Activated CD8-positive, alpha-beta memory T cell treated with anti-CD3 and anti-CD28 coated beads, Interleukin-2, amount 50 U/mL, for 1 hour (primary cell): ENCODE results near the gene GON4L.
A peak's percentile ranks its signal among the peaks of the same experiment; 100 is the strongest.
"Not testable (repeated sequence)": the region's sequence is repeated elsewhere in the genome, so short reads cannot be mapped to it uniquely, and the experiment has no call there.

Experiments used
- DNase-seq: peaks from one replicate; pipeline ENCODE4 v3.0.0-alpha.2; 2020; ENCODE audit errors: extremely low read depth

GON4L gene

DNA sequence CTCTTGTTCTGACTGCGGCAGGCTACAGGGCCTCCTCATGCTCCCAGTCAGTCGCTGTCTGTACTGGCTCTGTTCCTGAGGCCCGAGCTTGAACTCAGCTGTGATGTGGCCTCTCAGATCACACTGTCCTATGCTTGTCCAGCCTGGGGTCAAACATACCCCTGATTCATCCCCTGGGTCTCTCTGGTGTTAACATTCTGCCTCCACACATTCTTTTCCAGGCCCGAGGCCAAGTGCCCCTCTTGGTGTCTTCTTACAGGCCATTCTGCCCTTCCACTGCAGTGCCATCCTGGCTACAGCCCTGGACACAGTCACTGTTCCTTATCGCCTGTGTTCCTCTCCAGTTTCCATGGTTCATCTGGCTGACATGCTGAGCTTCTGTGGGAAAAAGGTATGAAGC is 108.9 kb downstream of the GON4L start:
- not testable (repeated sequence) for DNase-seq

DNA sequence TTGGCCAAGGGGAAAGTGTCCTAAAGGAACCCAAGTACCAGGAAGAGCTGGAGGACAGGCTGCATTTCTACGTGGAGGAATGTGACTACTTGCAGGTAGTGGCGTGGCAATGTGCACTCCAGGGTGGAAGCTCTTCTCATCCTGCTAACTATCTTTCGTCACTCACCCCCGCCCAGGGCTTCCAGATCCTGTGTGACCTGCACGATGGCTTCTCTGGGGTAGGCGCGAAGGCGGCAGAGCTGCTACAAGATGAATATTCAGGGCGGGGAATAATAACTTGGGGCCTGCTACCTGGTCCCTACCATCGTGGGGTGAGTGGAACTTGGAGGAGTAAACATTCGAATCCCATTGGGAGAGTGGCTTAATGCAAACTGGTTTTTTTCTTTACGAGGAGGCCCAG is 109.4 kb downstream of the GON4L start:
- DNase-seq, result not testable (repeated sequence)

DNA sequence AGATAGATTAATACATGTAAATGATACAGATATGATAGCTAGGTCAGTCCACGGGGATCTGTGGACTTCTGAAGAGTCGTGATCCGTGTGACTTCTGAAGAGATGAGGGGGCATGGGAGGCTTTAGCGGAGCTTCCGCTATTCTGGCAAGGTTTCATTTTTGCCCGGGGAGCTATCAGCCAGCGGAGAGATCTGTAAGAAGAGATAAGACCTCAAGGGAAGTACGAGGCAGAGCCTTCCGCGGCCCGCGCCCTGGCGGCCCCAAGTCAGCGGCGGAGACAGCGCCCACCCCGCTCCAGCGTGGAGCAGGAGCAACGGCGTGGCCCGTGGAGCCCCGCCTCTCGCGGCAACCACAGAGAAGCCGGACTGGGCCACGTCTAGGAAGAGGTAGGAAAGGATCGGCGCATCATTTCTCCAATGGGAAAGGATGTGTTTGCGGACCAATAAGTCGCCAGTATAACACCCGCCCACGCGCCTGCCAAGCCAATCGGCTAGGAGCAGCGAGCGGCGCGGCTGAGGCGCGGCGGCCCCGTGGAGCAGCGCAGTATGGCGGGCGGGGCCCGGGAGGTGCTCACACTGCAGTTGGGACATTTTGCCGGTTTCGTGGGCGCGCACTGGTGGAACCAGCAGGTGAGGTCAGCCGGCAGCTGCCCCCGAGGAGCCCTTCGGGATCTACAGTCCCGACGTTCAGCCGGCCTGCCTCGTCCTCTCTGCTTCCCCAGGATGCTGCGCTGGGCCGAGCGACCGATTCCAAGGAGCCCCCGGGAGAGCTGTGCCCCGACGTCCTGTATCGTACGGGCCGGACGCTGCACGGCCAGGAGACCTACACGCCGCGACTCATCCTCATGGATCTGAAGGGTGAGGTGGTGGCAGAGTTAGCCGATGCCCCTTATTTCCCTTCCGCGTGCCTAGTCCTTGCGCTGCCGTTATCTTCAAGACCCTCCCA is 111.5 kb downstream of the GON4L start:
- DNase-seq, result peak; percentile 87

DNA sequence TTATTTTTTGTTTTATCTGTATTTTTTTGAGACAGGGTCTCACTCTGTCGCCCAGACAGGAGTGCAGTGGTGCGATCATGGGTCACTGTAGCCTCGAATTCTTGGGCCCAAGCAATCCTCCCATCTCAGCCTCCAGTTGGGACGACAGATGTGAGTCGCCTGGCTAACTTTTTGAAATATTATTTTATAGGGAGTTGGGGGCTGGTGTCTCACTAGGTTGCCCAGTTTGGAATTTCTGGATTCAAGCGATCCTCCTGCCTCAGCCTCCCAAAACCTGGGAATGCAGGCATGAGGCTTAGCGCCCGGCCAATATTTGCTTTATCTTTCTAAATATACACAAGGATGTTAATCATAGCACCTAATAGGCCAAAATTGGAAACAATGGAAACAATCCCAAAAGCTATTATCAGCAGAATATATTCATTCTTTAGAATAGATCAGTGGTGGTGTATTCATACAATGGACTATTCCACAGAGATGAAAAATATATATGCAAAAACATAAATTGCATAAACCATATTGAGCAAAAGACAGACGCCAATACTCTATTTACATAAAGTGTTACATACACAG is 112.2 kb downstream of the GON4L start:
- no peak for DNase-seq

DNA sequence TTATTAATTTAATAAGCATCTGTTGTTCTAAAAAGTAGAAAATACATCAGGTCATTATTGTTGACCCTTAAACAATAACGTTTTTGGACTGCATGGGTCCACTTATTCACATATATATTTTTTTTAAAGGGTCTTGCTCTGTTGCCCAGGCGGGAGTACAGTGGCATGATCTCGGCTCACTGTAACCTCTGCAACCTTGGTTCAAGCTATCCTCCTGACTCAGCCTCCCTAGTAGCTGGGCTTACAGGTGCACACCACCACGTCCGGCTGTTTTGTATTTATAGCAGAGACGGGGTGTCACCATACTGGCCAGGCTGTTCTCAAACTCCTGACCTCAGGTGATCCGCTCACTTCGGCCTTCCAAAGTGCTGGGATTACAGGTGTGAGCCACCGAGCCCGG is 115.1 kb downstream of the GON4L start:
- DNase-seq, result no peak

DNA sequence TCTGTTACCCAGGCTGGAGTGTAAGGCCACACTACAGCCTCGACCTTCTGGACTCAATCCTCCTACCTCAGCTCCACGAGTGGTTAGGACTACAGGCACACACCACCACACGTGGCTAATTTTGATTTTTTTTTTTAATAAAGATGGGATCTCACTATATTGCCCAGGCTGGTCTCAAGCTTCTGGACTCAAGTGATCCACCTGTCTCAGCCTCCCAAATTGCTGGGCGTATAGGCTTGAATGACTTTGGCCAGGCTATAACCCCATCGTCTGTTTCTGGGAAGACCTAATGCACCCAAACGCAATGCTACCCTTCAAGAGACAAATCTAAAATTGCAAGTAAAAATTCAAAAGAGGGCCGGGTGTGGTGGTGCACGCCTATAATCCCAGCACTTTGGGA is 116.0 kb downstream of the GON4L start:
- DNase-seq, result no peak

DNA sequence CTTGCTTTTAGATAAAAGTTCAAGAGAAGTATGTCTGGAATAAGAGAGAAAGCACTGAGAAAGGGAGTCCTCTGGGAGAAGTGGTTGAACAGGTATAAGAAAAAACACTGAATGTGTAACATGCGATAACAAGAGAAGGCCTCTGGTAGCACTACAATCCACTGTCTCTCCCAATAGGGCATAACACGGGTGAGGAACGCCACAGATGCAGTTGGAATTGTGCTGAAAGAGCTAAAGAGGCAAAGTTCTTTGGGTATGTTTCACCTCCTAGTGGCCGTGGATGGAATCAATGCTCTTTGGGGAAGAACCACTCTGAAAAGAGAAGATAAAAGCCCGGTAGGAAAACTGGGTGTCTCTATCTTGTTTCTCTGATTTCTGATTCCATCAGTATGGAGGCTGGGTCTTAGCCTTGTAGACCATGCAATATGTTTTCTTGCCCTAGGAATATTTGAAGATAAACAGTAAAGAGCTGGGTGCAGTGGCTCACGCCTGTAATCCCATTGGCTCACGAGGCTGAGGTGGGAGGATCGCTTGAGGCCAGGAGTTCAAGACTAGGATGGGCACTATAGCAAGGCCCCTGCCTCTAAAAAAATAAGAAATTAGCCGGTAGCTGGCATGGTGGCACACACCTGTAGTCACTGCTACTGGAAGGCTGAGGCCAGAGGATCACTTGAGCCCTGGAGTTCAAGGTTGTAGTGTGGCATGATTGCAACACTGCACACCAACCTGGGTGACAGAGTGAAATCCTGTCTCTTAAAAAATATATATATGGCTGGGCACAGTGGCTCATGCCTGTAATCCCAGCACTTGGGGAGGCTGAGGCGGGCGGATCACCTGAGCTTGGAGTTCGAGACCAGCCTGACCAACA is 127.7 kb downstream of the GON4L start:
- DNase-seq, result no peak

DNA sequence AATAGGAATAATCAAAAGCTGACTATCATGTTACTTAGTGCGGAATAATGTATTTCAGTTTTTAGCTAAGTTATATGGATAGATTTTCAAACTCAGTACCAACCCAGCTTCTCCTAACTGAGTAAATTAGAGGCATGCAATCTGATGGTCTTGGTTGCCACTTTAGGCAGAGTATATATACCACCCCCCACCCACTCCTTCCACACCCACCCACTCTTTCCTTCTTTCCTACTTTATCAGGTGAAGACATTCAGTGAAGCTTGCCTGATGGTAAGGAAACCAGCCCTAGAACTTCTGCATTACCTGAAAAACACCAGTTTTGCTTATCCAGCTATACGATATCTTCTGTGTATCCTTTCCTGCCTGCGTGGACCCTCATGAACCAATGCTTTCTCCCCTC is 131.9 kb downstream of the GON4L start:
- DNase-seq, result no peak

DNA sequence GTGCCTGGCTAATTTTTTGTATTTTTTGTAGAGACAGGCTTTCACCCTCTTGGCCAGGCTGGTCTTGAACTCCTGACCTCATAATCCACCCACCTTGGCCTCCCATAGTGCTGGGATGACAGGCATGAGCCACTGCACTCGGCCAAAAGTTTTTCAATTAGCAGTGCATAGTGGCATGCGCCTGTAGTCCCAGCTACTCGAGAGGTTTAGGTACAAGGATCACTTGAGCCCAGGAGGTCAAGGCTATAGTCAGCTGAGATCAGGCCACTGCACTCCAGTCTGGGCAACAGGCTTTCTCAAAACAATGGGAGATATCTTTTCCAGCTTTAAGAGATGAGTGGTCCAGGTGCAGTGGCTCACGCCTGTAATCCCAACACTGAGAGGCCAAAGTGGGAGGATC is 137.3 kb downstream of the GON4L start:
- no peak for DNase-seq

DNA sequence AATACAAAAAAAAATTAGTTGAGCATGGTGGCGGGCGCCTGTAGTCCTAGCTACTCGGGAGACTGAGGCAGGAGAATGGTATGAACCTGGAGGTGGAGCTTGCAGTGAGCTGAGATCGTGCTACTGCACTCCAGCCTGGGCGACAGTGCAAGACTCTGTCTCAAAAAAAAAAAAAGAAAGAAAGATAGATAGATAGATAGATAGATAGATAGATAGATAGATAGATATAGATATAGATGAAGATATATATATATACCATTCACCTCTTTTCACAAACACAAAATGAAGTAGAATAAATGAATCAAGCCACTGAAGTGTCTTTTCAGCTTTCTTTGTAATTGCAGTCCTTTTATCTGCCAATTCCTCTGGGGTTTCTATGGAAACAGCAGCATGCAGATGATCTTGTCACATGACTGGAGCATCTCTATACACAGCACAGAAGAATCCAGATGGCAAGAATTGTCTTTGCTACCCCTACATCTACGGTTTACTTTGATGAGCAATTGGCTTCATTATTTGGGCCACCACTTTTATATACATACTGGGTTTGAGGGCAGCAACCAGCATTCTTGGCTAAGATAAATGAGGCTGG is 138.4 kb downstream of the GON4L start:
- DNase-seq, result not testable (repeated sequence)

DNA sequence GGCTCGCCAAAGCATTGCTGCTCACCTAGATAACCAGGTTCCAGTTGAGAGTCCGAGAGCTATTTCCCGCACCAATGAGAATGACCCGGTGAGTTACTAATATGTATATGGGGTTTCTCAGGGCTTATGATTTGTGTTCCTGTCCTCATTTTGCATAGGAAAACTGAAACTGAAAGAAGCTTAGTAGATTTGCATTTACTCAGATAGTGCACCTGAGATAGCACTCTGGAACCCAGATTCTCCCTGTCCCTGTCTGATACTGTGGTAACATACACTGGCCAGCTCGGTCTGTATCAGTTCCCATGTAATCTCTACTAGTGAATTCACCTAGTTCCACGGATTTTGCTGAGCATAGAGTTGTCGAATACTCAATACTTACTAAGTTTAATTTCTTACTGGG is 140.0 kb downstream of the GON4L start:
- no peak for DNase-seq

DNA sequence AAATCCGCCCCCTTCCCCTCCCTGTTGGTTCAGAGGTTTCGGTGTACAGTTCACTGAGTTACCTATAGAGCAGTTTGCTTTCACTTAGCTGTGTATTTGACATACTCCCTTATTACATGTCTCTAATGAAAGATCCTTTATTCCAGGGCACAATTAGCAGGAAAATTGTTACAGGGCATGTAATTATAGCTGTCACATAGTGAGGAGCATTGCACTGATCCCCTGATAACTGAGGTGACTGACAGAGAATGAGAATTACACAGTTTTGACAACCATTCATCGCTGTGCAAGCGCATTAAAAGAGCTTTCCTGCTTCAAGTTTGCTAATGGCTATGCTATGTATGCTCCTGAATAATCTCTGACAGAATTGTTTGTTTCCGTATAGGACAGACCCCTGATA is 141.2 kb downstream of the GON4L start:
- no peak for DNase-seq

DNA sequence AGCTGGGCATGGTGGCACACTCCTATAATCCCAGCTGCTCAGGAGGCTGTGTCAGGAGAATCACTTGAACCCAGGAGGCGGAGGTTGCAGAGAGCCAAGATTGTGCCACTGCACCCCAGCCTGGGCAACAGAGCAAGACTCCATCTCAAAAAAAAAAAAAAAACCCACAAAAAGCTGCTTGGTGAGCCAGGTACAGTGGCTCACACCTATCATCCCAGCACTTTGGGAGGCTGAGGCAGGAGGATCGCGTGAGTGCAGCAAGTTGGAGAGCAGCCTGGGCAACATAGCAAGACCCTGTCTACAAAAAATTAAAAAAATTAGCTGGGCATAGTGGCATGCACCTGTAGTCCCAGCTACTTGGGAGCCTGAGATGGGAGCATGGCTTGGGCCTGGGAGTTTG is 142.0 kb downstream of the GON4L start:
- DNase-seq, result not testable (repeated sequence)

DNA sequence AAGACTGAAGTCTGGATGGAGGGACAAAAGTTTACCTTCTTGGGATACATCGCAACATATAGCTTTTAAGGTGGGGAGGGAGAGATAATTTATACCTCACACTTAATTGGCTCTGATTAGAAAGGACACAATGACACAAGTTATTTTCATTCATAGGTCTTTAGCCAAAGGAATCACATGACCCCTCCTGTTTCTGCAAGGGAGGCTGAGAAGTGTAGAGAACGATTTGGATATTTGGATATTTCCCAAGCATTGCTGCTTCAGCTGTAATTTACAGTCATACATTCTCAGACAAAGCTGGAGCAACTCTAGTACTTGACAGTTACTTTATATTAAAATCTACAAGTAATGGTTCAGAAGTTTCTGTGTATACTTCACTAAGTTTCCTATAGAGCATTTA is 143.9 kb downstream of the GON4L start:
- no peak for DNase-seq

DNA sequence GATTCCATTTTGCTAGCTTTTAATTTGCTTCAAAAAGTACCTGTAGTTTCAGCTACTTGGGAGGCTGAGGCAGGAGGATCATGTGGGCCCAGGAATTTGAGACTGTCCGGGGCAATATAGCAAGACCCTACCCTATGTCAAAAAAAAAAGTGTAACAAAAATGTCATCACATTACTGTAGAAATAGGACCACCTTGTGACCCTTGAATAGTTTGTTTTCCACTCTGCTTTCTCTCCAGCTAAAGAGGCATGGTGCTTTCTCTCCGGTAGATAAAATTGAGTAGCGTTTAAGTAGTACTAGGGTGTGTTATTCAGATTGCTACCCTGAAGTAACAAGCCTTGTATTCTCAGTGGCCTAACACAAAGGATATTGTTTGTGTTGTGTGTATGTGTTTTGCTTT is 144.4 kb downstream of the GON4L start:
- not testable (repeated sequence) for DNase-seq

DNA sequence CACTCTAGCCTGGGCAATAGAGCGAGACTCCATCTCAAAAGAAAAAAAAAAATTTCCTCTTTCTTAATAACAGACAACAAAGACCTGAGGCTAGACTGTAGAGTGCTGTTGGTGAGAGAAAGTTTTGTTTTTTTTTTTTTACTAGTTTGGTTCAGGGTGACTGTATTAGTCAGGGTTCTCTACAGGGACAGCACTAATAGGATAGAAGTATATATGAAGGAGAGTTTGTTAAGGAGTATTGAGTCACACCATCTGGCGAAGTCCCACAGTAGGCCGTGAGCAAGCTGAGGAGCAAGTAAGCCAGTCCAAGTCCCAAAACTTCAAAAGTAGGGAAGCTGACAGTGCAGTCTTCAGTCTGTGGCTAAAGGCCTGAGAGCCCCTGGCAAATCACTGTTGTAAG is 145.6 kb downstream of the GON4L start:
- DNase-seq, result not testable (repeated sequence)

DNA sequence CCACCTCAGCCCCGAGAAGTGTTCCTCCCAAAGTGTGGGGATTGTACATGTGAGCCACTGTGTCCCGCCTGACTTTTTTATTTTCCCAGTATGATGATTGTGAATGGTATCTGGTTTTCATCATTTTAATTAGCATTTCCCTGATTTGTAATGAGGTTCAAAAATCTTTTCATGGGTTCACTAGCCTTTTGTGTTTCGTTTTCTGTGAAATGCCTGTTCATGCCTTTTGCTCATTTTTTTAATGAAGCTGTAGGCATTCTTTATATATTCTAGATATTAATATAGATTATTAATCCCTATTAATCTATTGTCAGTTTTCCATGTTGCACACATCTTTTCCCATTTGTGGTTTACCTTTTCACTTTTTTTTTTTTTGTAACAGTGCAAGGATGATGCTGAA is 147.6 kb downstream of the GON4L start:
- no peak for DNase-seq

DNA sequence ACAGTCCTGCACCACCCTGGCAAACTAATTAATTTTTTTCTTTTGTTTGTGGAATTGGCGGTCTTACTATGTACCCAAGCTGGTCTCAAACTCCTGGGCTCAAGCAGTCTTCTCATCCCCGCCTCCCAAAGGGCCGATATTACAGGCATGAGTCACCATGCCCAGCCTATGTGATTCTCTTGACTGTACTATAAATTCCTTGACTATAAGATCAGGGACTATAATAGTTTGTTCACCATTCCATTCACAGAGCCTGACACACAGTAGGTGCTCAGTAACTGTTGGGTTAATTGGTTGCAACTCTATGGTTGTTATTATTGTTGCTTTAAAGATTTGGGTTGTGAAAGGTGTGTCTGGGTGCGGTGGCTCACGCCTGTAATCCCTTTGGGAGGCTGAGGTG is 150.9 kb downstream of the GON4L start:
- no peak for DNase-seq

DNA sequence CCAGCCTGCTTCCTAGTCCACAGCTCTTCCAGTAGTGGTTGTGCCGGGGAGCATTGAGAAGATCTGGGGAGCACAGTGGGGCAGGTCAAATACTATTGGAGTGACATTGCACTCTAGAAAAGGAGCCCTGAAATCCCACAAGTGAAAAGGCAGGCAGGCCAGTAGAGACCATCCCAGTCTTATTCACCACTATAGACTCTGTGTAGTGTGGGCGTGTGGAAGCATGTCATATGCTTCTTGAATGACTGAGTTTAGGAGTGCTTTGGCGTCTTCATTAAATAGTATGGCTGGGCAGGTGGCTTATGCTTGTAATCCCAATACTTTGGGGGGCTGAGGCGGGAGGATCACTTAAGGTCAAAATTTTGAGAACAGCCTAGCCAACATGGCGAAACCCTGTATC is 152.6 kb downstream of the GON4L start:
- DNase-seq, result not testable (repeated sequence)

DNA sequence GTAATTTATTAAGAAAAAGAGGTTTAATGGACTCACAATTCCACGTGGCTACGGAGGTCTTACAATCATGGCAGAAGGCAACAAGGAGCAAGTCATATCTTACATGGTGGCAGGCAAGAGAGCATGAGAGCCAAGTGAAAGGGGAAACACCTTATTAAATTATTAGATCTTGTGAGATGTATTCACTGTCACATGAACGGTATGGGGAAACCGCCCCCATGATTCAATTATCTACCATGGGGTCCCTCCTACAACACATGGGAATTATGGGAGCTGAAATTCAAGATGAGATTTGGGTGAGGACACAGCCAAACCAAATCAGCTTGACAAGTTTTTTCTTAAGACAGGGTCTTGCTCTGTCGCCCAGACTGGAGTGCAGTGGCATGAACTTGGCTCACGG is 153.8 kb downstream of the GON4L start:
- DNase-seq, result no peak

DNA sequence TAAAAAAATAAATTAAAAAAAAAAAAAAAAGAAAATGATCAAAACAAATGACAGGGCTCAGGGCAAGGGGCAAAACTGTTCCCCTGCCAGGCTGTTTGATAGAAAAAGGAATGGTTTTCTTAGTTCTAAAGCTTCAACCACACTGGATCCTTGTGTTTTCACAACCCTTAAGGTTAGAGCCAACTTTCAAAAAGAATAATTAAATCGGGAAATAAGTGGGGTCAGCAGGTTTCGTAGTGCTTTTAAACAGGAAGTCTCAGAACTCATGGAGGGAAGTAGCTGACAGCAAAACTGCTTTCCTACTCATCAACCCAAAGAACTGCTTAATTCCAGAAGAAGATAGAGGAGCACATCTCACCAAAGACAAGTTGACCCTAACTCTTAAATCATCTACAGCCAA is 155.3 kb downstream of the GON4L start:
- not testable (repeated sequence) for DNase-seq
